Measurements from ENCODE around the gene AGPS. TPM values are rescaled to one million over a fixed set of nuclear protein-coding genes. Genes with fewer than 3 reads are reported as not detected.

Gene AGPS
- total and polyA plus RNA-seq, 2 donors (not counting 1 experiment from before 2014, with no cell fraction given), result 15.9 to 18.0 TPM

GRCh38 chr2:177537636-177538035 is 145.1 kb downstream of the AGPS start:
- no peak overlapping the region for H2AFZ ChIP-seq (ENCODE audit: low read length)
- H3K27ac ChIP-seq (ENCODE audit: insufficient read depth, low read length), result no peak overlapping the region
- no peaks in the 10 kb centered on the region for H3K36me3 ChIP-seq (ENCODE audit: control insufficient read depth, insufficient read depth, low read length)
- TF ChIP-seq CTCF (conservative IDR thresholded peaks at IDR 0.05 in 1 of 2, IDR thresholded peaks at IDR 0.05 in 1 of 2; ENCODE audit: low read depth in 1 of 2, low read length in 2 of 2), result no peak
- TF ChIP-seq EZH2 (IDR thresholded peaks at IDR 0.05; ENCODE audit: low read length, missing control alignments), result no peak
- H4K20me1 ChIP-seq (ENCODE audit: control insufficient read depth, extremely low read depth, insufficient read depth, low read length), result no peaks in the 10 kb centered on the region
- DNase-seq (ENCODE audit: low read depth in 2 of 2), result no peak
- H3K9me3 ChIP-seq (ENCODE audit: control insufficient read depth, insufficient read depth, low read depth, low read length), result no peaks in the 10 kb centered on the region
- no peak overlapping the region for H3K4me2 ChIP-seq (ENCODE audit: extremely low read depth, insufficient read depth, low read length)
- H3K9ac ChIP-seq (ENCODE audit: insufficient read depth, low read length), result no peak overlapping the region
- H3K4me1 ChIP-seq (ENCODE audit: control insufficient read depth, extremely low read depth, insufficient read depth, low read length), result no peaks in the 10 kb centered on the region
- no peak overlapping the region for H3K4me3 ChIP-seq (replicated peaks in 1 of 4; ENCODE audit: control extremely low read depth in 1 of 4, insufficient read depth in 1 of 4, low read depth in 3 of 4, low read length in 4 of 4)
- no peaks in the 10 kb centered on the region for H3K79me2 ChIP-seq (ENCODE audit: control insufficient read depth, insufficient read depth, low read length)
- H3K27me3 ChIP-seq (ENCODE audit: control insufficient read depth, insufficient read depth, low read length), result no peaks in the 10 kb centered on the region

GRCh38 chr2:177538323-177538722 is 145.8 kb downstream of the AGPS start:
- H3K4me1 ChIP-seq (ENCODE audit: control insufficient read depth, extremely low read depth, insufficient read depth, low read length), result no peaks in the 10 kb centered on the region
- H2AFZ ChIP-seq (ENCODE audit: low read length), result no peak overlapping the region
- H3K36me3 ChIP-seq (ENCODE audit: control insufficient read depth, insufficient read depth, low read length), result no peaks in the 10 kb centered on the region
- no peak for DNase-seq (ENCODE audit: low read depth in 2 of 2)
- no peak overlapping the region for H3K4me2 ChIP-seq (ENCODE audit: extremely low read depth, insufficient read depth, low read length)
- no peak overlapping the region for H3K27ac ChIP-seq (ENCODE audit: insufficient read depth, low read length)
- TF ChIP-seq CTCF (conservative IDR thresholded peaks at IDR 0.05 in 1 of 2, IDR thresholded peaks at IDR 0.05 in 1 of 2; ENCODE audit: low read depth in 1 of 2, low read length in 2 of 2) (no peak), EZH2 (IDR thresholded peaks at IDR 0.05; ENCODE audit: low read length, missing control alignments) (no peak)
- H4K20me1 ChIP-seq (ENCODE audit: control insufficient read depth, extremely low read depth, insufficient read depth, low read length), result no peaks in the 10 kb centered on the region
- H3K9ac ChIP-seq (ENCODE audit: insufficient read depth, low read length), result no peak overlapping the region
- no peaks in the 10 kb centered on the region for H3K27me3 ChIP-seq (ENCODE audit: control insufficient read depth, insufficient read depth, low read length)
- H3K9me3 ChIP-seq (ENCODE audit: control insufficient read depth, insufficient read depth, low read depth, low read length), result no peaks in the 10 kb centered on the region
- no peaks in the 10 kb centered on the region for H3K79me2 ChIP-seq (ENCODE audit: control insufficient read depth, insufficient read depth, low read length)
- H3K4me3 ChIP-seq (replicated peaks in 1 of 4; ENCODE audit: control extremely low read depth in 1 of 4, insufficient read depth in 1 of 4, low read depth in 3 of 4, low read length in 4 of 4), result no peak overlapping the region

GRCh38 chr2:177540283-177540682 is 147.7 kb downstream of the AGPS start:
- H3K27me3 ChIP-seq (ENCODE audit: control insufficient read depth, insufficient read depth, low read length), result no peaks in the 10 kb centered on the region
- H3K9me3 ChIP-seq (ENCODE audit: control insufficient read depth, insufficient read depth, low read depth, low read length), result no peaks in the 10 kb centered on the region
- TF ChIP-seq EZH2 (IDR thresholded peaks at IDR 0.05; ENCODE audit: low read length, missing control alignments) (no peak), CTCF (conservative IDR thresholded peaks at IDR 0.05 in 1 of 2, IDR thresholded peaks at IDR 0.05 in 1 of 2; ENCODE audit: low read depth in 1 of 2, low read length in 2 of 2) (no peak)

More at GRCh38 chr2:177540283-177540682, 147.7 kb downstream of the AGPS start:
- H4K20me1 ChIP-seq (ENCODE audit: control insufficient read depth, extremely low read depth, insufficient read depth, low read length), result no peaks in the 10 kb centered on the region
- H3K9ac ChIP-seq (ENCODE audit: insufficient read depth, low read length), result no peak overlapping the region
- no peaks in the 10 kb centered on the region for H3K79me2 ChIP-seq (ENCODE audit: control insufficient read depth, insufficient read depth, low read length)
- H3K4me3 ChIP-seq (replicated peaks in 1 of 4; ENCODE audit: control extremely low read depth in 1 of 4, insufficient read depth in 1 of 4, low read depth in 3 of 4, low read length in 4 of 4), result no peak overlapping the region
- H2AFZ ChIP-seq (ENCODE audit: low read length), result no peak overlapping the region
- H3K4me1 ChIP-seq (ENCODE audit: control insufficient read depth, extremely low read depth, insufficient read depth, low read length), result no peaks in the 10 kb centered on the region
- H3K36me3 ChIP-seq (ENCODE audit: control insufficient read depth, insufficient read depth, low read length), result no peaks in the 10 kb centered on the region
- H3K27ac ChIP-seq (ENCODE audit: insufficient read depth, low read length), result no peak overlapping the region
- DNase-seq (ENCODE audit: low read depth in 2 of 2), result no peak
- H3K4me2 ChIP-seq (ENCODE audit: extremely low read depth, insufficient read depth, low read length), result no peak overlapping the region
